Ovary (tissue), 9 donors: ENCODE results near the gene ALDH1B1. TPM values are rescaled to one million over a fixed set of nuclear protein-coding genes. Genes with fewer than 3 reads are reported as not detected.
A peak's percentile ranks its signal among the peaks of the same experiment; 100 is the strongest.

Experiments
- DNase-seq, 5 donors: peaks; one replicate each; pipeline ENCODE4 v3.0.0-alpha.2; 2019 to 2020
- H3K27ac ChIP-seq, 2 donors: fragments of 200-600 bp; one replicate each; pipeline versions ENCODE4 v1.5.1 to v1.8.0; 2019 to 2022
- H3K27me3 ChIP-seq: fragments of 200-600 bp; one replicate; pipeline ENCODE4 v1.8.0; 2022
- H3K36me3 ChIP-seq: fragments of 200-600 bp; sonication (generic); one replicate; pipeline ENCODE4 v1.5.1; 2019
- H3K4me1 ChIP-seq: one replicate; pipeline ENCODE4 v1.8.1; 2013; ENCODE audit warnings: mild to moderate bottlenecking, moderate library complexity; ENCODE audit not compliant: insufficient read depth
- H3K4me3 ChIP-seq: fragments of 200-600 bp; sonication (generic); one replicate; pipeline ENCODE4 v1.5.1; 2017
- H3K9me3 ChIP-seq, 2 donors: fragments of 200-600 bp in 1 of 2; sonication (generic) in 1 of 2; one replicate each; pipeline versions ENCODE4 v1.5.1 to v1.8.1; 2013 to 2019; ENCODE audit warnings: mild to moderate bottlenecking in 1 of 2, moderate library complexity in 1 of 2
- EP300 ChIP-seq: sonication (generic); formaldehyde crosslinking; IDR thresholded peaks from one replicate; pipeline ENCODE4 v1.6.1; 2017; ENCODE audit warnings: antibody characterized with exemption
- POLR2A ChIP-seq: fragments of 450-650 bp; IDR thresholded peaks from one replicate; pipeline ENCODE4 v1.6.1; 2017; ENCODE audit warnings: antibody characterized with exemption, mild to moderate bottlenecking, moderate library complexity
- WGBS, 3 donors: extraction: QIAGEN DNeasy Blood & Tissue Kit in 1 of 3; methylation state at CpG; one replicate each; pipeline versions ENCODE4 v1.1.5 to v1.1.7; 2013 to 2017; 5-methylcytosine and 5-hydroxymethylcytosine counted together
- intact Hi-C, 4 donors: fragments of 100-400 bp; cut with DNase I; formaldehyde crosslinking; loops; one replicate each; pipeline versions ENCODE4 v1.11.0 to v1.15.1; 2022 to 2023
- polyA plus RNA-seq, 2 donors: library from polyadenylated mRNA; stranded (reverse); fragments of 200-250 nt in 1 of 2; fragments of 350-450 nt in 1 of 2; fragmentation: Illumina TruSeq in 1 of 2; extraction: RNeasy Lipid Tissue Mini Kit (QIAGEN cat#74804) in 1 of 2; gene quantifications; one replicate each; pipeline ENCODE4 v1.2.3, GENCODE V29; 2013 to 2014
- total RNA-seq, 7 donors: library from RNA; depleted of rRNA in 2 of 7; stranded (reverse); fragments of >200 nt in 2 of 7; fragmentation: NEBNext Ultra II Directional in 3 of 7; extraction: Animal tissue kit (Norgen Biotek cat#: 25700) in 3 of 7; gene quantifications; one replicate each; pipeline versions ENCODE4 v1.1.0 to v1.2.4, GENCODE V29; 2016 to 2023
- TF ChIP-seq, protein P1 (sequence below), 3 donors: fragments of 450-650 bp in 2 of 3; fragments of 200-600 bp in 1 of 3; IDR thresholded peaks; one replicate each; pipeline versions ENCODE4 v1.5.1 to v1.8.0; 2016 to 2022; ENCODE audit warnings: antibody characterized with exemption in 3 of 3, mild to moderate bottlenecking in 1 of 3
- donor health status: DM: no; HTN: no; CAD: no; lungs with moderate emphysema.
- donor health status: DM: no; HTN: no; CAD: no.
- donor health status: Bipolar disorder and iron deficiency.
- donor health status: DM: yes; HTN: yes; CAD: no.
- donor health status: DM: no; HTN: no; CAD: no.
- donor health status: DM: yes; HTN: yes; CAD: no.

Gene ALDH1B1
- total and polyA plus RNA-seq, 9 donors: 7.9 to 47.2 (median 24.3) TPM

GRCh38 chr9:38389313-38389712 lies 3.2 kb upstream of the ALDH1B1 start:
- Histone ChIP-seq H3K36me3 (no peaks in the 10 kb centered on the region), H3K27me3 (no peaks in the 10 kb centered on the region), H3K4me3 (no peak overlapping the region), H3K27ac (peak overlapping the region in 1 of 2 donors; percentile 62), H3K4me1 (peaks cover 18% of the 10 kb centered on the region), H3K9me3 (peaks cover 0 to 3% of the 10 kb centered on the region in 2 donors)
- 5 to 10% (median 7%) methylated on average over 4 of the region's 4 CpGs for WGBS, 3 donors
- intact Hi-C loops: no loop called here
- TF ChIP-seq EP300 (no peak), POLR2A (no peak)
- TF ChIP-seq, protein P1, sequence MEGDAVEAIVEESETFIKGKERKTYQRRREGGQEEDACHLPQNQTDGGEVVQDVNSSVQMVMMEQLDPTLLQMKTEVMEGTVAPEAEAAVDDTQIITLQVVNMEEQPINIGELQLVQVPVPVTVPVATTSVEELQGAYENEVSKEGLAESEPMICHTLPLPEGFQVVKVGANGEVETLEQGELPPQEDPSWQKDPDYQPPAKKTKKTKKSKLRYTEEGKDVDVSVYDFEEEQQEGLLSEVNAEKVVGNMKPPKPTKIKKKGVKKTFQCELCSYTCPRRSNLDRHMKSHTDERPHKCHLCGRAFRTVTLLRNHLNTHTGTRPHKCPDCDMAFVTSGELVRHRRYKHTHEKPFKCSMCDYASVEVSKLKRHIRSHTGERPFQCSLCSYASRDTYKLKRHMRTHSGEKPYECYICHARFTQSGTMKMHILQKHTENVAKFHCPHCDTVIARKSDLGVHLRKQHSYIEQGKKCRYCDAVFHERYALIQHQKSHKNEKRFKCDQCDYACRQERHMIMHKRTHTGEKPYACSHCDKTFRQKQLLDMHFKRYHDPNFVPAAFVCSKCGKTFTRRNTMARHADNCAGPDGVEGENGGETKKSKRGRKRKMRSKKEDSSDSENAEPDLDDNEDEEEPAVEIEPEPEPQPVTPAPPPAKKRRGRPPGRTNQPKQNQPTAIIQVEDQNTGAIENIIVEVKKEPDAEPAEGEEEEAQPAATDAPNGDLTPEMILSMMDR (IDR thresholded peaks at IDR 0.05): no peak
- no peak for DNase-seq

- Histone ChIP-seq H3K4me1 (peaks cover 18% of the 10 kb centered on the region), H3K36me3 (no peaks in the 10 kb centered on the region), H3K4me3 (no peak overlapping the region), H3K9me3 (no peaks in the 10 kb centered on the region), H3K27ac (peak overlapping the region in 1 of 2 donors; percentile 62), H3K27me3 (no peaks in the 10 kb centered on the region)
- intact Hi-C loops: loop anchor here in 1 of 4 donors (10.0 kb wide), 1 partner anchor 476 kb away; no protein-coding TSS in a partner anchor
- 73 to 85% (median 78%) methylated on average over 1 of the region's 1 CpG for WGBS, 3 donors
- TF ChIP-seq EP300: no peak
- TF ChIP-seq, protein P1 (IDR thresholded peaks at IDR 0.05): no peak
- TF ChIP-seq POLR2A: no peak
- DNase-seq: no peak
These were observed 2.1 kb upstream of the ALDH1B1 start for GRCh38 chr9:38390442-38390841.

- H3K9me3 ChIP-seq: no peaks in the 10 kb centered on the region
- H3K27ac ChIP-seq: no peak overlapping the region
- DNase-seq: no peak
- TF ChIP-seq POLR2A (no peak), EP300 (no peak)
- H3K36me3 ChIP-seq: no peaks in the 10 kb centered on the region
- H3K27me3 ChIP-seq: no peaks in the 10 kb centered on the region
- 45 to 55% (median 52%) methylated on average over 5 of the region's 5 CpGs for WGBS, 3 donors
- intact Hi-C loops: loop anchor here in 1 of 4 donors (10.0 kb wide), 1 partner anchor 476 kb away; no protein-coding TSS in a partner anchor
- H3K4me1 ChIP-seq: peaks cover 18% of the 10 kb centered on the region
- no peak overlapping the region for H3K4me3 ChIP-seq
These were observed 1.7 kb upstream of the ALDH1B1 start for GRCh38 chr9:38390851-38391250.

- Histone ChIP-seq H3K27me3 (no peaks in the 10 kb centered on the region), H3K4me1 (peaks cover 18% of the 10 kb centered on the region), H3K36me3 (no peaks in the 10 kb centered on the region), H3K9me3 (no peaks in the 10 kb centered on the region), H3K4me3 (no peak overlapping the region), H3K27ac (no peak overlapping the region)
- TF ChIP-seq EP300: no peak
- TF ChIP-seq, protein P1 (IDR thresholded peaks at IDR 0.05): no peak
- no peak for TF ChIP-seq POLR2A
- DNase-seq: no peak
- intact Hi-C loops: loop anchor here in 1 of 4 donors (10.0 kb wide), 1 partner anchor 477 kb away; no protein-coding TSS in a partner anchor
- 86 to 91% (median 89%) methylated on average over 18 of the region's 18 CpGs for WGBS, 3 donors
These were observed 1.0 kb upstream of the ALDH1B1 start for GRCh38 chr9:38391278-38392118.
